Adrenal gland (tissue), 12 donors: ENCODE measurements around the gene OGFOD2. TPM values are rescaled to one million over a fixed set of nuclear protein-coding genes. Genes with fewer than 3 reads are reported as not detected.

Experiments
- DNase-seq, 7 donors: peaks; one replicate each; pipeline ENCODE4 v3.0.0-alpha.2; 2019 to 2020
- H3K27ac ChIP-seq, 5 donors: fragments of 200-600 bp; sonication (generic) in 4 of 5; 1 replicate in 3 of 5; 2 replicates in 2 of 5; pipeline versions ENCODE4 v1.5.1 to v1.8.0; 2016 to 2020; ENCODE audit warnings: mild to moderate bottlenecking in 1 of 5
- H3K27me3 ChIP-seq: fragments of 200-600 bp; 2 replicates; pipeline ENCODE4 v1.8.0; 2021
- H3K36me3 ChIP-seq, 2 donors: fragments of 200-600 bp; replicated peaks in 1 of 2; 1 replicate in 1 of 2; 2 replicates in 1 of 2; pipeline versions ENCODE4 v1.5.1 to v1.8.0; 2018 to 2022
- H3K4me1 ChIP-seq, 2 donors: fragments of 200-600 bp; replicated peaks in 1 of 2; 1 replicate in 1 of 2; 2 replicates in 1 of 2; pipeline versions ENCODE4 v1.5.1 to v1.8.0; 2018 to 2021
- H3K4me3 ChIP-seq, 4 donors: fragments of 200-600 bp; sonication (generic) in 3 of 4; one replicate each; pipeline ENCODE4 v1.5.1; 2016 to 2018
- H3K9me3 ChIP-seq, 3 donors: fragments of 200-600 bp; sonication (generic) in 1 of 3; replicated peaks in 1 of 3; 1 replicate in 2 of 3; 2 replicates in 1 of 3; pipeline versions ENCODE4 v1.5.1 to v1.8.0; 2016 to 2021
- CTCF ChIP-seq, 6 experiments: fragments of 450-650 bp in 4 of 6; fragments of 200-600 bp in 2 of 6; sonication (generic) in 1 of 6; IDR thresholded peaks; 1 replicate in 5 of 6; 2 replicates in 1 of 6; pipeline versions ENCODE4 v1.5.1 to v1.8.0; 2016 to 2021; ENCODE audit warnings: antibody characterized with exemption in 6 of 6, mild to moderate bottlenecking in 2 of 6, moderate library complexity in 1 of 6
- POLR2A ChIP-seq, 2 donors: fragments of 450-650 bp; IDR thresholded peaks; one replicate each; pipeline ENCODE4 v1.6.1; 2017; ENCODE audit warnings: antibody characterized with exemption in 2 of 2, mild to moderate bottlenecking in 2 of 2, moderate library complexity in 1 of 2
- WGBS, 4 donors: extraction: QIAGEN DNeasy Blood & Tissue Kit in 2 of 4; methylation state at CpG; one replicate each; pipeline versions ENCODE4 v1.1.5 to v1.1.7; 2013 to 2017; 5-methylcytosine and 5-hydroxymethylcytosine counted together
- intact Hi-C, 2 donors: fragments of 100-400 bp; cut with DNase I; formaldehyde crosslinking; loops; one replicate each; pipeline versions ENCODE4 v1.14.1 to v1.15.0; 2022 to 2023
- polyA plus RNA-seq, 3 donors: library from polyadenylated mRNA; stranded (reverse); fragments of 200-250 nt in 2 of 3; fragments of 350-450 nt in 1 of 3; fragmentation: Illumina TruSeq in 1 of 3; extraction: RNeasy Lipid Tissue Mini Kit (QIAGEN cat#74804) in 1 of 3; gene quantifications; one replicate each; pipeline ENCODE4 v1.2.3, GENCODE V29; 2013 to 2014
- total RNA-seq, 9 donors: library from RNA; depleted of rRNA in 4 of 9; stranded (reverse); fragments of >200 nt in 4 of 9; fragments of 120-200 nt in 1 of 9; fragmentation: NEBNext Ultra II Directional in 1 of 9; extraction: Animal tissue kit (Norgen Biotek cat#: 25700) in 1 of 9; gene quantifications; one replicate each; pipeline versions ENCODE4 v1.1.0 to v1.2.4, GENCODE V29; 2013 to 2023
- donor health status: healthy with polysubstance abuse.
- donor health status: Bipolar disorder and iron deficiency.
- donor health status: DM: yes; HTN: yes; CAD: no.
- donor health status: DM: no; HTN: no; CAD: no.
- donor health status: DM: no; HTN: no; CAD: no.
- donor health status: DM: yes; HTN: yes; CAD: no.

OGFOD2 gene
- total and polyA plus RNA-seq, 12 donors = 6.2 to 44.8 (median 20.3) TPM

GRCh38 chr12:122951406-122951805 lies 23.6 kb upstream of the OGFOD2 start:
- Histone ChIP-seq H3K27me3 (no peaks in the 10 kb centered on the region), H3K36me3 (no peaks in the 10 kb centered on the region), H3K4me1 (peaks cover 10% of the 10 kb centered on the region in 2 donors), H3K9me3 (no peaks in the 10 kb centered on the region), H3K27ac (no peak overlapping the region), H3K4me3 (no peak overlapping the region)
- no peak for DNase-seq
- intact Hi-C loops = loop anchor here in 1 of 2 donors (2.0 to 5.0 kb wide), 2 partner anchors 91 to 159 kb away; no protein-coding TSS in a partner anchor
- TF ChIP-seq CTCF (IDR thresholded peaks at IDR 0.05) = no peak
- TF ChIP-seq POLR2A (IDR thresholded peaks at IDR 0.05) = no peak
- 64 to 77% (median 71%) methylated on average over 9 of the region's 9 CpGs for WGBS, 4 donors

- Histone ChIP-seq H3K4me1 (peaks cover 2% of the 10 kb centered on the region in 2 donors), H3K27me3 (no peaks in the 10 kb centered on the region), H3K9me3 (no peaks in the 10 kb centered on the region), H3K27ac (no peak overlapping the region), H3K36me3 (no peaks in the 10 kb centered on the region), H3K4me3 (no peak overlapping the region)
- TF ChIP-seq POLR2A (IDR thresholded peaks at IDR 0.05) (no peak), CTCF (IDR thresholded peaks at IDR 0.05) (peak; percentile 67 to 96 (median 92))
- intact Hi-C loops = loop anchor here (2.0 to 5.0 kb wide), 3 partner anchors 91 to 160 kb away; no protein-coding TSS in a partner anchor
- 63 to 90% (median 72%) methylated on average over 9 to 12 of the region's 12 CpGs for WGBS, 4 donors
- peak; percentile 73 to 91 (median 81) for DNase-seq
Observed at GRCh38 chr12:122951979-122952892, 22.8 kb upstream of the OGFOD2 start.

DNA sequence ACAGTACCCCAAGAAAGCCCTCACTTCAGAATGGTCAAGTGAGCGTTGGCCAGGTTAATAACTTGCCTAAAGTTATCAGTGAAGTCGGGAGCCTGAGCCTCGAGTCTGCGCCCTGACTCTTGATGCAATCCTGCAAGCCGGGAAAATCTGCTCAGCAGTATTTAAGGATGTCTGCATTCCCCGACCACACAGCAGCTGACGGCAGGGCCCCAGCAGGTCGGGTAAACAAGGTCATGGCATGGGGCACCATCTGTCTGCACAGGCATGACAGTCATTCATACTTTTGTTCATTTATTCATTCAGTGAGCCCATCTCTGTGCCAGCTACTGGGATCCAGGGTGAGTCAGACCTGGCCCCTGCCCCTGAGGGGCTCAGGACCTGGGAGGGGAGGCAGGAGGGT lies 19.9 kb upstream of the OGFOD2 start:
- intact Hi-C loops = no loop called here

More for the DNA sequence above, 19.9 kb upstream of the OGFOD2 start:
- H3K36me3 ChIP-seq = peaks cover 0 to 7% of the 10 kb centered on the region in 2 donors
- no peak overlapping the region for H3K4me3 ChIP-seq
- DNase-seq = no peak
- 78 to 84% (median 80%) methylated on average over 8 of the region's 8 CpGs for WGBS, 4 donors
- no peaks in the 10 kb centered on the region for H3K9me3 ChIP-seq
- no peaks in the 10 kb centered on the region for H3K4me1 ChIP-seq
- no peak for TF ChIP-seq POLR2A (IDR thresholded peaks at IDR 0.05)
- no peak for TF ChIP-seq CTCF (IDR thresholded peaks at IDR 0.05)
- H3K27me3 ChIP-seq = no peaks in the 10 kb centered on the region
- H3K27ac ChIP-seq = no peak overlapping the region
